ENCODE data around the gene B4GALNT1. TPM values are rescaled to one million over a fixed set of nuclear protein-coding genes. Genes with fewer than 3 reads are reported as not detected.
"Not testable (repeated sequence)": the region's sequence is repeated elsewhere in the genome, so short reads cannot be mapped to it uniquely, and the experiment has no call there.

The B4GALNT1 gene
- total RNA-seq, 2 experiments from 2014 or later = 1.2 to 3.1 TPM

DNA sequence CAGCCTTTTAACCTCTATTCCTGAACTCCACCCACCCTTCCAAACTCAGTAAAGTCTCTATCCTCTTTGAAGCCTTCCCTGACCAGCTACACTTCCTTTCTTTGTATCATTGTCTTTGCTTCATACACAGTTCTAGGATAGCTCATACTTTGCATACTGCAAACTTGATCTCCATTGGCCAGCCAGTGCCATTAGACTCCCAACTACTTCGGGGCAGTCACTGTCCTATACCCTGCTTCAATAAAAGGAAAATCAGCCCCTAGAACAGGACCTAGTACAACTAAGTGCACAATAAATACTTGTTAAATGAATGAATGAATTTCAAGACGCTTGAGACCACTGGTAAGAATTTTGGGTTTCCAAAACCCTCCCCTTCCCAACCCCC lies 42.5 kb downstream of the B4GALNT1 start:
- no peaks in the 10 kb centered on the region for H3K9me3 ChIP-seq (ENCODE audit: low read length)
- no TSS peak for BruUV-seq (replicated peaks)
- peak overlapping the region; percentile 97 for H2AFZ ChIP-seq (ENCODE audit: low read length)
- H3K9me2 ChIP-seq (ENCODE audit: insufficient read depth, low read length) = no peaks in the 10 kb centered on the region
- POLR2A ChIA-PET = interaction anchor here (0.5 to 1.4 kb wide), 7 partner anchors 9 to 1278 kb away, joined by 3 to 7 read pairs (median 3); partner anchors contain the start of gene TSPAN31
- H3K27ac ChIP-seq (ENCODE audit: low read depth, low read length, poor library complexity, severe bottlenecking) = no peak overlapping the region
- peaks cover 18% of the 10 kb centered on the region for H3K4me1 ChIP-seq (ENCODE audit: insufficient read depth, low read length, poor library complexity, severe bottlenecking)
- no peak for DNase-seq (ENCODE audit: low spot score)
- H3K4me3 ChIP-seq (ENCODE audit: low read depth, low read length, poor library complexity, severe bottlenecking) = peak overlapping the region; percentile 78
- H3K36me3 ChIP-seq (ENCODE audit: insufficient read depth, low read length) = peaks cover 12% of the 10 kb centered on the region
- H4K20me1 ChIP-seq (ENCODE audit: insufficient read depth, low read length) = no peaks in the 10 kb centered on the region
- peaks cover 11% of the 10 kb centered on the region; the same call in 1 of the 2 replicates for H3K79me2 ChIP-seq (ENCODE audit: insufficient read depth, low read depth, low read length)
- peak overlapping the region; percentile 99 for H3K4me2 ChIP-seq (ENCODE audit: low read length)
- CTCF ChIA-PET (ENCODE audit: unreplicated experiment) = no interaction called here
- intact Hi-C loops (cut with micrococcal nuclease; ENCODE audit: unreplicated experiment) = loop anchor here (2.0 kb wide), 1 partner anchor 68 kb away; the partner anchor contains the start of gene MBD6
- TF ChIP-seq CTCF (conservative IDR thresholded peaks at IDR 0.05; ENCODE audit: low read length) (no peak), EZH2phosphoT487 (IDR thresholded peaks at IDR 0.05; ENCODE audit: borderline replicate concordance, low read depth, low read length) (no peak)

- H3K27ac ChIP-seq (ENCODE audit: low read depth, low read length, poor library complexity, severe bottlenecking); H3K9me3 ChIP-seq (ENCODE audit: low read length); CTCF ChIA-PET (ENCODE audit: unreplicated experiment); DNase-seq (ENCODE audit: low spot score); BruUV-seq (replicated peaks); H3K36me3 ChIP-seq (ENCODE audit: insufficient read depth, low read length); H2AFZ ChIP-seq (ENCODE audit: low read length); H3K4me3 ChIP-seq (ENCODE audit: low read depth, low read length, poor library complexity, severe bottlenecking); intact Hi-C loops (cut with micrococcal nuclease; ENCODE audit: unreplicated experiment); H3K4me2 ChIP-seq (ENCODE audit: low read length); POLR2A ChIA-PET; H3K9me2 ChIP-seq (ENCODE audit: insufficient read depth, low read length); H4K20me1 ChIP-seq (ENCODE audit: insufficient read depth, low read length): not testable (repeated sequence)
- peaks cover 18% of the 10 kb centered on the region for H3K4me1 ChIP-seq (ENCODE audit: insufficient read depth, low read length, poor library complexity, severe bottlenecking)
- H3K79me2 ChIP-seq (ENCODE audit: insufficient read depth, low read depth, low read length) = peaks cover 11% of the 10 kb centered on the region; the same call in 1 of the 2 replicates
These were observed 43.9 kb downstream of the B4GALNT1 start for GRCh38 chr12:57588951-57589610.

DNA sequence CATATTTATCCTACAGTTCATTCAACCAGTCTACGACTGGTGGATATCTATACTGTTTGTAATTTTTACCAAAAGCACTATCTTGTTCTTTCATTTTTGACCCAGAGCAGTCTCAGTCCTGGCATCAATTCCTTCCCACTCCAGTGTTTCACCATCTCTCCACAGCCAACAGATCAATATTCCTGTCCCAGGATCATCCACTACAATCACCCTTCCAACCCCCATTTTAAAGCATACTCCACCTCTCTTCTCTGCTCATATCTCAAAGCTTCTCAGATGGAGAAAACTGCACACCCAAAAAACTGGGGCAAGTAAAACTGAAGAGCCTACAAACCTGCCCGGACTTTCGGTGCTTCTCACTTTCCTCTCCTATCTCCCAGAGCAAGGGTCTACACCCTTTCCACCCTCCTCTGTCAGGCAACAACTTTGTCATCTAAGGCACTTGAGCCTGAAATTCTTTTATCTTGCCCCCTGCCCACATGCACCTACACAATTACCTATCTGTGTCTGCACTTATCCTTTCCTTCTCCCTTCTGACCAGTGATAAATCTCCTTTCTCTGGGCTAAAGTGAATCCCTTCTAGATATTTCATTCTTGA lies 46.1 kb downstream of the B4GALNT1 start:
- intact Hi-C loops (cut with micrococcal nuclease; ENCODE audit: unreplicated experiment) = no loop called here
- CTCF ChIA-PET (ENCODE audit: unreplicated experiment) = no interaction called here

More for the DNA sequence above, 46.1 kb downstream of the B4GALNT1 start:
- BruUV-seq (replicated peaks) = no TSS peak
- peaks cover 6% of the 10 kb centered on the region; the same call in 1 of the 2 replicates for H3K79me2 ChIP-seq (ENCODE audit: insufficient read depth, low read depth, low read length)
- H2AFZ ChIP-seq (ENCODE audit: low read length) = no peak overlapping the region
- H3K36me3 ChIP-seq (ENCODE audit: insufficient read depth, low read length) = no peaks in the 10 kb centered on the region
- no peak for TF ChIP-seq EZH2phosphoT487 (IDR thresholded peaks at IDR 0.05; ENCODE audit: borderline replicate concordance, low read depth, low read length)
- TF ChIP-seq CTCF (conservative IDR thresholded peaks at IDR 0.05; ENCODE audit: low read length) = no peak
- no peaks in the 10 kb centered on the region for H4K20me1 ChIP-seq (ENCODE audit: insufficient read depth, low read length)
- peaks cover 11% of the 10 kb centered on the region for H3K4me1 ChIP-seq (ENCODE audit: insufficient read depth, low read length, poor library complexity, severe bottlenecking)
- no peak overlapping the region for H3K4me2 ChIP-seq (ENCODE audit: low read length)
- H3K4me3 ChIP-seq (ENCODE audit: low read depth, low read length, poor library complexity, severe bottlenecking) = no peak overlapping the region
- POLR2A ChIA-PET = no interaction called here
- H3K9me3 ChIP-seq (ENCODE audit: low read length) = no peaks in the 10 kb centered on the region
- no peaks in the 10 kb centered on the region for H3K9me2 ChIP-seq (ENCODE audit: insufficient read depth, low read length)
- DNase-seq (ENCODE audit: low spot score) = no peak
- no peak overlapping the region for H3K27ac ChIP-seq (ENCODE audit: low read depth, low read length, poor library complexity, severe bottlenecking)
